HG02798 (cell line): ENCODE data around the gene NUDT1.

ENCODE experiments used
- ATAC-seq: cut with Tn5 transposase; IDR thresholded peaks from one replicate; pipeline ENCODE4 v1.9.1; 2021; ENCODE audit warnings: mild to moderate bottlenecking; ENCODE audit not compliant: unreplicated experiment, poor library complexity

Gene NUDT1

DNA sequence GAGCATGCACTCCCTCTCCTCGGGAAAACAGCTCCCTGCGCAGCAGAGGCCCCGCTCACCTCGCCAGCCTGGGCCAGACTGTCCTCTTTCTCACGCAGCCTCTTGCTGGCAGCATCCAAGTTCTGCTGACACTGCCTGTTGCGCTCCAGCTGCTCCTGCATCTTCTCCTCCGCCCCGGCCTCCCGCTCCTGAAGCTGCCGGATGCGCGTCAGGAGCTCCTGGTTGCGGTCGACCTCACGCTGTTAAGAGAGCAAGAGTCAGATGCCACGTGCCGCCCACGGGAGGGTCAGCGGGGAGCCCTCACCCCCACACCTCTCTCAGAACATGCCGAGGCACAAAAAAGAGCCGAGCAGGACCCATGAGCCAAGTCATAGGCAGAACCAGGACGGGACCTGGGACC lies 19.5 kb upstream of the NUDT1 start:
- ATAC-seq: no peak

DNA sequence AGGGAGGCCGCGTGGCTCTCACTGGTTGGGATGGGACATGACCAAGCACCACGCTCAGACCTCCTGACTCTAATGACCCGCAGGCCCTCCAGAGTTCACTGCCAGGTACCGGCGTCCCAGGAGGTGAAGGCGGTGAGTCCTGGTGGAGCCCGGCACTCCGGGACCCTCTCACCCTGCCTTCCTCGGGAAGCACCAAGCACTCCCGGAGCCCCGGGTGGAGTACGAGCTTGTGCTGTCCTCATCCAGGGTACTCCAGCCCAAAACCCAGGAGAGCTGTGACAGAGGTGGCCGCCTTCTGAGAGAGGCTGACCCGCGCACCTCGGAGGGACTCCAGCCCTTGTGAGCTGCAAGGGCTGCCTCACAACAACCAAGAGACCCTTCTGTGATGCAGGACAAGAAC lies 18.7 kb upstream of the NUDT1 start:
- no peak for ATAC-seq

DNA sequence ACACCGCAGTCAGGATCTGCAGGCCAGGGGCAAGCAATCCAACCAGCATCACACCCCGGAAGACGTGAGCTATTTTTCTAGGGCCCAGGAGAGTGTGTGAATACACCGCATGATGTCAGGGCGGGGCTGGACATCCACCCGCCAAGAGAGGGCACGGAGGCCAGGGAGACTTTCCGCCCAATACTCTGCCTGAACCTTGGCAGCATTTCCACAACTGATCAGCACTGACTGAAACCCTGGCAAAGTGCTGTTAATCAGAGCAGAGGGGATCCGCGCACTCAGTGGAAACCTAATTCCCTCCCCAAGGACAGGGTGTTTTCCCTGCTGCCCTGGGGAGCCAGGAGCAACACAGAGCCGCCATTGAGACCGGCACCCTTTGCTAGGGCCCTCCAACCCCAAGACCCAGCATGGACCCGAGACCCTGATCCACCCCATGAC lies 17.5 kb upstream of the NUDT1 start:
- no peak for ATAC-seq

DNA sequence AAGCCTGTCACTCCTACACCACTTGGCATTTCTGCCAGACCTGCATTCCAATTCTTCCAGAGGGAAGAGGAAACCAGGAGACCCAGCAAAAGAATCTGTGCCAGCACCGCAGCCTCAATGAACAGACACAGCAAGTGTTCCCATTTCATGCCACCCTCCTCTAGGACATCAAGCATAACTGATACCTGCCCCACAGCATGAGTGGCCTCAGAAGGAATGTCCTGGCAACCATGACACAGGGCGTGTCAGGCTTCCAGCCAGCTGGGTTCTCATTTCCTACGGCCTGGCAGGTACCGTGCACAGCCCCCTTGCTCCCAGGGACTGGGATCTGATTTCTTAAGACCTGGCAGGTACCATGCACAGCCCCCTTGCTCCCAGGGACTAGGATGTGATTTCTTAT lies 17.1 kb upstream of the NUDT1 start:
- ATAC-seq: no peak

DNA sequence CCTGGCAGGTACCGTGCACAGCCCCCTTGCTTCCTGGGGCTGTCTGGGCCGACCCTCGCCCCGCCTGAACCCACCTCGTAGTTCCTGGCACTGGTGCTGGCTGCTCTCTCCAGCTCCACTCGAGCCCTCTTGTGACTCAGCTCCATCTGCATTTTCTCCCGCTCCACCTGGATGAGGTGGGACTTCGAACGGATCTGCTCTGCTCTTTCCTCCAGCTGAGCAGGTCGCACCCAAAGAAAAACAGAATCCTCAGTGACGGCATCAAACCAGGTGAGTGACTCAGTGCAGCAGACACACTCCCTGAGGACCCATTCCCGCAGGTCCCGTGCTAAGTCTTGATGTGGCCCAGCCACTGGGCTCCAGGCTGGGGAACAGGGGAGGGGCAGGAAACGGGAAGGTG lies 16.7 kb upstream of the NUDT1 start:
- ATAC-seq: no peak

DNA sequence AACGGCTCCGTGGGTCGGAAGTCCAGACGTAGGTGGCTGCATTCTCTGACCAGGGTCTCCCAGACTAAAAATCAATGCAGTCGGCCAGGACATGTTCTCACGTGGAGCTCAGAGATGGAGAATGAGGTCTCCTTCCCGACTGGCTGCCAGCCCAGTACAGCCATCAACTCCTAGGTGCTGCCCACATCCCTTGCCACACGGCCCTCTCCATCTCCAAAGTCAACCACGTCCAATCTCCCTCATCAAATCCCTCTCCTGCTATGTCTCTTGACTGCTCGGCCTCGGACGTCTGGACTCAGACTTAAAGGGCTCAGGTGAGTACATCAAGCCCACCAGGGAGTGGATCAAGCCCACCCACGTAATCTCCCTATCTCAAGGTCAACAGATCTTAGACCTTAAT lies 16.2 kb upstream of the NUDT1 start:
- ATAC-seq: no peak

DNA sequence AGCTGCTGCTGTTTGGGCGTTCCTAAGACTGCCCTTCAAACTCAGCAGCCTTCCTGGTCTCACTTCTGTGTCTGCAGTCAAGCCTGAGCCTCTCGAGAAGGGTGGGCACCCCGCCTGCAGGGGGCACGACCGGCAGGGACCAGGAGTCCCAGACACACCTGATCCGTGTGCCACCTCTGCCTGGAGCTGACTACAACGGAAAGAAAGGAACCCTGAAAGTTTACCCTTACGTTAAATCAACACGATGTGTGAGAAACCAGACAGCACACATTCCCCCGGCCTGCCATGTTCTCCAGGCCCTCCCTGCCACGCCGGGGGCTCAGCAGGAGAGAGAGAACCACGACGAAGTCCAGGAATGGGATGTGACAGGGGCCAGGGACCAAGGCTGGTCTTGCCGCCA lies 14.3 kb upstream of the NUDT1 start:
- ATAC-seq: no peak

DNA sequence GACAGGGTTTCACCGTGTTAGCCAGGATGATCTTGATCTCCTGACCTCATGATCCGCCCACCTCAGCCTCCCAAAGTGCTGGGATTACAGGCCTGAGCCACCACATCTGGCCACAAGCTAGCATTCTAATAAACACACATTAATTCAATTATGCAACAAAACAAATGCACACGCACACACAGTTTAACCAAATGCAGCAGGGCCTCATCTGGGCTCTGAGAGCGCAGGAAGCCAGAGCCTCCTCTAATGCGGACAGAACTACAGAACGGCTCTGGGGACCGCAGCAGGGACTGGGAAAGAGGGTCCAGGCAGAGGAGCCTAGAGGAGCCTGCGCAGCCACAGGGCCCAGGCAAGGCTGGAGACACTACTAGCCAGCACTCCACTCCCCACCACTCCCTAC lies 13.1 kb upstream of the NUDT1 start:
- no peak for ATAC-seq

DNA sequence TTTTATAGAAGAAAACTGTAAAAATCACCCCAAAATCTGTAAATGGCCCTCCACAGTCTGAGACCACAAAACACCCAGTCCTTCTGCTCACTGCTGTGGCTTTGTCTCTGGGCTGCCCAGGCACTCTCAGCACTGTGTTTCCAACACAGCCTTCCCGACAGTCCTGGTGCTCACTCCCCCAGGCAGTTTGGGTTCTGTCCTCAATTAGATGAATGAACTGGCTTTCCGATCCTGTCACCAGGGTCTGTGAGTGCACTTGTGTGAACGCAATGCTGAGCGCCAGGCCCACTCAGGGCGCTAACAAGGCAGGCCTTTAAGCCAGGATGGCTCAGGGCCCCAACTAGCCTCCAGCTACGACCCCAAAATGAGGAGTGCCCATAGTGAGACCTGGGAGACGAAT lies 12.6 kb upstream of the NUDT1 start:
- ATAC-seq: no peak

DNA sequence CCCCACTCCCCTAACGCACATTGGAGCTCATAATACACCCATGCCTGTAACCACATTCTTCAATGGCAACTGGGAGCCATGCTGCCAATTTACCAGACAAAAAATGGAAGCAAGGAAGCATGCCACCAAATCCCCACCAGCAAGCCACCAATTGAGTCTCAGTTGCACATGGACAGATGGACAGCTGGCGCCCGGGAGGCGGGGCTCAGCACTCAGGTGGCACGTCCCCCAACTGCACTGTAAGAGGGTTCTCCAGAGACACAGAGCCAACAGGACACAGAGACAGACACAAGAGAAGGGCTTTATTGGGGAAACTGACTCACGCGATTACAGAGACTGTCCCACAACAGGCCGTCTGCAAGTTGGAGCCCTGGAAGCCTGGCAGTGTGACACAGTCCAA lies 11.8 kb upstream of the NUDT1 start:
- no peak for ATAC-seq

DNA sequence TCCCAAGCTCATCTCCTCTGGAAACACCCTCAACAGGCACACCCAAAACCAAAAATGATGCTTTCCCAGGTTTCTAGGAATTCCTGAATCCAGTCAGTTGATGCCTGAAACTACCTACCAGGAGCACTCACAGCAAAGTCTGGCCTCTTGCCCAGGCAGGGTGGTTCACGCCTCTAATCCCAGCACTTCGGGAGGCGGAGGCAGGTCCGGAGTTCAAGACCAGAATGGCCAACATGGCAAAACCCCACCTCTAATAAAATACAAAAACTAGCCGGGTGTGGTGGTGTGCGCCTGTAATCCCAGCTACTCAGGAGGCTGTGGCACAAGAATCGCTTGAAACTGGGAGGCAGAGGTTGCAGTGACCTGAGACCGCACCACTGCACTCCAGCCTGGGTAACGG lies 11.1 kb upstream of the NUDT1 start:
- ATAC-seq: no peak

DNA sequence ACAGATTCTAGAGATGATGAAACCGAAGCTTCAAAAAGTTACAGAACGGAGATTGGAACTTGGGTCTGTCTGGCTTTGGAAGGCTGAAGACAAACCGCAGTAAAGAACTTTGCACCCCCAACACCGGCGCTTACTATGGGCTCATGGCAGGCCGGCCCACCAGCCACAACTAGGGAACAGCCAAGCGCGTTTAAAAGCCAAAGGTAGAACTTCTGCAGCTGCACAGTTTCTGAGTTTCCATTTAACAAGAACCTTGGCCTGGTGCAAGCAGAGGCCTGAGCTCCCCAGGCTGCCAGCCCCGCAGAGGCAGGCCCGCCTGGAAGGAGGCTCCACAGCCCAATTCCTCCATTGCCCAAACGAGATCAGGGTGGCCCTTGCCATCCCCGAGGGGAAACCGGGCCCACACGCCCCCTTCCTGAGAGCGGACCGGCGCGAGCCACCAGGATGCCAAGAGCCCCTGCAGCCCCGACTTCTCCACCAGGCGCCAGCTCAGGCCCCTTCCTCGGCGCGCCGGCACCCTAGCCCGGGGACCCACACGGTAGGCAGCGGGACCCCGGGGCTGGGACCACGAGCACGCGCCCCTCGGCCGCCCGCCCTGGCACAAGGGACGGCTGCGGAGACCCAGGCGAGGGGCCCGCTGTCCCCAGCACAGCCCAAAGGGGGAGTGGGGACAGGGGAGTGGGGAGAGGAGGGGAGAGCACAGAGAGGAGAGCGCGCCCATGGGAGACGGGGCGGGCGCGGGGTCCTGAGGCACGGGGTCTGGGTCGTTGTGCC lies 9.8 kb upstream of the NUDT1 start:
- ATAC-seq: peak; percentile 30

DNA sequence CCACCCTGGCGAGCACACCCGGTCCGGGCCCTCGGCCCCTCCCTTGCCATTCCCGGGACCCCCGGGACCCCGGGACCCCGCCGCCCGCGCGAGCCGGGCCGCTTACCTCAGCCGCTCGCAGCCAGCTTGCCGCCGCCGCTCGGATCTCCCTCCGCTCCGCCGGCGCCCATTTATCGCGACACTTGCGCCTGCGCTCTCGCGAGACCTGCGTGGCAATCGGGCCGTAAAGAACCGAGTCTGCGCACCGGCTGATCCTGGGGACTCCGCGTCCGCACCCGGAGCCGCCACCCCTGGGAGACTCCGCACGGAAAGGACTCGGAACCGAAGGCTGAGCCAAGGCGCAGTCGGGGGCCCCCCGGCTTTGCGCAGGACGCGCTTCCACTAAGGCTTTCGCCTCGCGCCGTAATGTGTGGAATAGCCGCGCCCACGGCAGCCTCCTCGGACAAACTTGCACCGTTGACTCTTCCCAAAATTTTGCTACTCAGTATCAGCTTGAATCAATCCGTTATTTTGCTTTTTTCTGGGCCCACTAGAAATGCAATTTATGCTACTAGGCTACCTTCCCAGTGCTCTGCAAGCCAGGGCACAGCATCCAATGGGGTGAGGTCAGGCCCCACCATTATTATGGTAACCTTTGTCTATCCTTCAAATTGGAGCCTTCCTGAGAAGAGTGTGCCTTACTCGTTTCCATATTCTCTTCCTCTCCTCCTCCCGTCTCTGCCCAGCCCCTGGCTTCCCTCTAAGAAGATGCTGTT lies 9.1 kb upstream of the NUDT1 start, which contains the start of gene MAD1L1:
TSS of gene MAD1L1 (minus strand) at position 180 of the 755 bp plus-strand sequence. CDS start 2,812 bp downstream, outside the sequence.
- peak; percentile 81 for ATAC-seq

DNA sequence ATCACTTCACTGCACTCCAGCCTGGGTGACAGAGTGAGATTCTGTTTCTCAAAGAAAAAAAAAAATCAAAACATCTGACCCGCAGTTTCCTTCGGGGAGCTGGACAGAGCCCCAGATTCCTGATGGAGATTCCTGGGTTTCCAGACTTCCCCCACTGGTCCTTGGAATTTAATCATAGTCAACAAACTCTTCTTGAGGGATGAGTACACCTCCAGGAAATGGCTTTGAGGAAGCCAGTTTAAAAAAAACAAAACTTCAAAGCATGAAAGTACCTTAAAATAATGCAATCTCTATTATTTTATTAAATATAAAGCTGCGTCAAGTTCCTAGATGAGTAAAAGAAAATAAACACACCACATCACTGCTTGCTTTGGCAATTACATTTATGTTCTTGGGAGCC lies 8.1 kb upstream of the NUDT1 start:
- ATAC-seq: no peak

DNA sequence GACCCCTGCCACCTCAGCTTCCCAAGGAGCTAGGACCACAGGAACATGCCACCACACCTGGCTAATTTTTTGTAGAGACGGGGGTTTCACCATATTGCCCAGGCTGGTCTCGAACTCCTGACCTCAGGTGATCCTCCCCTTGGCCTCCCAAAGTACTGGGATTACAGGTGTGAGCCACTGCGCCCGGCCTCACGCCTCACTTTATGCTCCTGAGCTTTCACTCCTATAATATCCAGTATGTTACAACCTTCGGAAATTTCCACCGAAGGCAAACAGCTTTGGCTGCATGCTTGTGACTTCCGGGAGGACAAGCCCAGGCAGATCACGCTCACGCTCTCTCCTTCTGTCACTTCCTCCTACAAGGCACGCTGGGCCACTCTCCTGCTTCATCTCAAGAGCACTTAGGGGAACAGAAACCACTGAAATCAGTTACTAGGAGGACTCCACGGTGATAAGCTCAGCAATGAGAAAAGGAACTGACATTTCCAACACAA lies 4.9 kb upstream of the NUDT1 start:
- peak; percentile 58 for ATAC-seq

DNA sequence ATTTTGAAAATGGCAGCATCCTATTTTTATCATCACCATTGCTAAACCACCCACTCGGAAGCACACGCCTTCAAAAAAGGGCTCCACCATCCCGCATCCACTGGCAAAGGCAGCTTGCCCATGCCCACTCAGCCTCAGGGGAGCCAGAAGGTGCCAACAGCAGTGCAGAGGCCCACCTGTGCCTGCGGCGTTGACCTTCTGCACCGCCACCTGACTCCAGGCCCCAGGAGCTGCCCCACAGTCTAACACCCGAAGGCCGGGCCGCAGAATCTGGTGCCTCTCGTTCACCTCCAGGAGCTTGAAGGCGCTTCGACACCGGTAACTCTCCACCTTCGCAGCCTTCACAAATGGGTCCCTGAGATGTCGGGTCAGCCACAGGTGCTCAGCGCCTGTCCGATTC lies 2.8 kb upstream of the NUDT1 start:
- ATAC-seq: no peak

DNA sequence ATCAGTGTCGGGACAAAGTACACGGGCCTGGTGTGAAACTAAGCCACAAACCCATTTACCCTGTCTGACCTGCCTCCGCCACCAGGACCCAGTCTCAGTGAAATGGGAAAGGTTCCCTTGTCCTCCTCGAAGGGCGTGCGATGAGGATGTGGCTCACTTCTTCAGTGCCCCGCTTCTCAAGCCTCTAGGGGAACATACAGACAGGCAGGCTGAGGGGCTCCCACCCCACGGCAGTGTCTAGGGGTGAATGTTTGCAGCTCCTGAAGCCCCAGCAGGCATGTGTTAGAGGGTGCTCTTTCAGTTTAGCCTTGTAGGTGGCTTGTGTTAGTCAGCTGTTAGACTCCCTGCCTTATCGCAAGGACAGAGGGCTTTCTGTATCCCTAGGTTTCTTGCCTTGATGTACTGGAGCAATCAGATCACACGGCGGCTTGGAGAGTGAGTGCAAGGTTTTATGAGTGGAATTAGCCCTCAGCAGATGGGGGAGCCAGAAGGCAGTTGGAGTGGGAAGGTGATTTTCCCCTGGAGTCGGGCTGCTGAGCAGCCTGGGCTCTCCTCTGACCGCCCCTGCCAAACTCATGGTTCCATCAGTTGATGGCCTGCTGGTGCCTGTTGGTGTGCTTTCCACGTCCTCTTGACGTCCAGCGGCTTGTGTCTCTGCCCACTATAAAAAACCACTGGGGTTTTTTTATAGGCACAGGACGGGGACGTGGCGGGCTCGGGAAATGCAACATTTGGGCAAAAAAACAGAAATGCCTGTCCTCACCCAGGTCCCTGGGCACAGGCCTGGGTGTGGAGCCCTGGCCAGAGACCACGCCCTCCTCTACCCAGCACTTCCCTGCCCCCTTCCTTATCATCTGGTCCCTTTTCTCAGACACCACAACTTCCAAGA lies 759 bp downstream of the NUDT1 start:
- peak; percentile 12 for ATAC-seq

DNA sequence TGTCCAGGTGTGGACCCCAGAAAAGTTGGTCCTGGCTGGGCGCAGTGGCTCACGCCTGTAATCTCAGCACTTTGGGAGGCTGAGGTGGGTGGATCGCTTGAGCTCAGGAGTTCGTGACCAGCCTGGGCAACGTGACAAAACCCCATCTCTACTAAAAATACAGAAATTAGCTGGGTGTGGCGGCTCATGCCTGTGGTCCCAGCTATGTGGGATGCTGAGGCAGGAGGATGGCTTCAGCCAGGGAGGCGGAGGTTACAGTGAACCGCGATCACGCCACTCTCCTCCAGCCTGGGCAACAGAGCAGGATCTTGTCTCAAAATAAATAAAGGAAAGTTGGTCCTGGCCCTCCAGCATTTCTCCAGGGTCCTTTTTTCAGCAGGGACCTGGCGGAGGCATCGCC lies 1.4 kb downstream of the NUDT1 start:
- ATAC-seq: no peak

DNA sequence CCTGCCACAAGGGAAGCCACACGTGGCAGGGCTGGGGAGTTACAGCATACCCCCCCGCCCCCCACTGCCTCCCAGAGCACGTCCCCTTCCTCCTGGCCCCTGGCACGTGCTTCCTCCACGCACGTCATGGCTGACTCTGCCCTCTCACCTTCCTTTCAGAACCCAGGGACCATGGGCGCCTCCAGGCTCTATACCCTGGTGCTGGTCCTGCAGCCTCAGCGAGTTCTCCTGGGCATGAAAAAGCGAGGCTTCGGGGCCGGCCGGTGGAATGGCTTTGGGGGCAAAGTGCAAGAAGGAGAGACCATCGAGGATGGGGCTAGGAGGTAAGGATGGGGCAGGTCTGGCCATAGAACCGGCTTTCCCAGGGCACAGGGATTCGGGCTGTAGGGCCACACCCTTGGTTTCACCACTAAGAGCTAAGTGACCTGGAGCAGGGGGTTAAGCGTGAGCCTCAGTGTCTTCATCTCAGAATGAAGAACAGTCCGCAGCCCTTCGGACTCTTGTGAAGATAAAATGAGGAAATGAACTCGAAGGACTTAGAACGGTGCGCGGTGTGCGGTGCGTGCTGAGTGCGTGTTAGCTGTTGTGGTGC lies 2.5 kb downstream of the NUDT1 start:
- ATAC-seq: no peak
